Psoas muscle (tissue), 8 donors: ENCODE data around the gene CACNA1B. TPM values are rescaled to one million over a fixed set of nuclear protein-coding genes. Genes with fewer than 3 reads are reported as not detected.

Experiments
- ATAC-seq, 4 donors: fragments of 200-7000 bp; cut with Tn5 transposase; one replicate each; pipeline ENCODE4 v1.9.1; 2020; ENCODE audit warnings: moderate library complexity in 3 of 4, mild to moderate bottlenecking in 2 of 4
- DNase-seq, 2 donors: peaks; one replicate each; pipeline ENCODE4 v3.0.0-alpha.2; 2020
- H3K27ac ChIP-seq: fragments of 200-600 bp; one replicate; pipeline ENCODE4 v1.8.0; 2022
- H3K27me3 ChIP-seq, 3 donors: fragments of 200-600 bp in 1 of 3; one replicate each; pipeline versions ENCODE4 v1.6.1 to v1.8.0; 2013 to 2022; ENCODE audit warnings: low read length in 2 of 3, mild to moderate bottlenecking in 2 of 3, moderate library complexity in 1 of 3; ENCODE audit not compliant: insufficient read depth in 3 of 3
- H3K36me3 ChIP-seq, 2 donors: fragments of 200-600 bp in 1 of 2; one replicate each; pipeline versions ENCODE4 v1.6.1 to v1.8.0; 2013 to 2022; ENCODE audit warnings: low read depth in 1 of 2, mild to moderate bottlenecking in 1 of 2, moderate library complexity in 1 of 2; ENCODE audit not compliant: insufficient read depth in 1 of 2
- H3K4me1 ChIP-seq: fragments of 200-600 bp; one replicate; pipeline ENCODE4 v1.8.0; 2022
- H3K4me3 ChIP-seq: fragments of 200-600 bp; one replicate; pipeline ENCODE4 v1.8.0; 2022; ENCODE audit warnings: mild to moderate bottlenecking
- H3K9me3 ChIP-seq: fragments of 200-600 bp; one replicate; pipeline ENCODE4 v1.8.0; 2022
- WGBS, 3 donors: extraction: QIAGEN DNeasy Blood & Tissue Kit; methylation state at CpG; one replicate each; pipeline versions ENCODE4 v1.1.6 to v1.1.7; 2013; 5-methylcytosine and 5-hydroxymethylcytosine counted together
- intact Hi-C, 2 donors: fragments of 100-400 bp; cut with DNase I; formaldehyde crosslinking; loops; one replicate each; pipeline versions ENCODE4 v1.11.0 to v1.14.2; 2022
- polyA plus RNA-seq, 3 donors: library from polyadenylated mRNA; stranded (reverse); fragments of 200-250 nt; gene quantifications; one replicate each; pipeline ENCODE4 v1.2.3, GENCODE V29; 2013
- total RNA-seq, 4 donors: library from RNA; stranded (reverse); fragmentation: NEBNext Ultra II Directional in 2 of 4; extraction: Animal tissue kit (Norgen Biotek cat#: 25700) in 2 of 4; gene quantifications; one replicate each; pipeline versions ENCODE4 v1.2.1 to v1.2.4, GENCODE V29; 2021 to 2023
- TF ChIP-seq, protein P1 (sequence below): fragments of 200-600 bp; IDR thresholded peaks from one replicate; pipeline ENCODE4 v1.8.0; 2022; ENCODE audit warnings: antibody characterized with exemption
- donor health status: healthy with polysubstance abuse.
- donor health status: DM: no; HTN: no; CAD: no; lungs with moderate emphysema.
- donor health status: Bipolar disorder and iron deficiency.
- donor health status: healthy.
- donor health status: DM: yes; HTN: yes; CAD: no.
- donor health status: DM: no; HTN: no; CAD: no.
- donor health status: DM: no; HTN: no; CAD: no.
- donor health status: DM: yes; HTN: yes; CAD: no.

The CACNA1B gene
- total and polyA plus RNA-seq, 7 donors, result 0.01 to 0.02 TPM; not detected in 5

DNA sequence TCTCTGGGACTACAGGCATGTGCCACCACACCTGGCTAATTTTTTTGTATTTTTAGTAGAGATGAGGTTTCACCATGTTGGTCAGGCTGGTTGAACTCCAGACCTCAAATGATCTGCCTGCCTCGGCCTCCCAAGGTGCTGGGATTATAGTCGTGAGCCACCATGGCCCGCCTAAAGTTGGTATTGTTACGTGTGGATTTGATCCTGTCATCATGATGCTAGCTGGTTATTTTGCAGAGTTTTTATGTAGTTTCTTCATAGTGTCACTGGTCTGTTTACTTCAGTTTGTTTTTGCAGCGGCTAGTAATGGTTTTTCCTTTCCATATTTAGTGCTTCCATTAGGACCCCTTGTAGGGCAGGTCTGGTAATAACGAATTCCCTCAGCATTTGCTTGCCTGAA is 85.9 kb downstream of the CACNA1B start:
- DNase-seq, result no peak
- H3K36me3 ChIP-seq, result no peaks in the 10 kb centered on the region
- no peaks in the 10 kb centered on the region for H3K9me3 ChIP-seq
- TF ChIP-seq, protein P1, sequence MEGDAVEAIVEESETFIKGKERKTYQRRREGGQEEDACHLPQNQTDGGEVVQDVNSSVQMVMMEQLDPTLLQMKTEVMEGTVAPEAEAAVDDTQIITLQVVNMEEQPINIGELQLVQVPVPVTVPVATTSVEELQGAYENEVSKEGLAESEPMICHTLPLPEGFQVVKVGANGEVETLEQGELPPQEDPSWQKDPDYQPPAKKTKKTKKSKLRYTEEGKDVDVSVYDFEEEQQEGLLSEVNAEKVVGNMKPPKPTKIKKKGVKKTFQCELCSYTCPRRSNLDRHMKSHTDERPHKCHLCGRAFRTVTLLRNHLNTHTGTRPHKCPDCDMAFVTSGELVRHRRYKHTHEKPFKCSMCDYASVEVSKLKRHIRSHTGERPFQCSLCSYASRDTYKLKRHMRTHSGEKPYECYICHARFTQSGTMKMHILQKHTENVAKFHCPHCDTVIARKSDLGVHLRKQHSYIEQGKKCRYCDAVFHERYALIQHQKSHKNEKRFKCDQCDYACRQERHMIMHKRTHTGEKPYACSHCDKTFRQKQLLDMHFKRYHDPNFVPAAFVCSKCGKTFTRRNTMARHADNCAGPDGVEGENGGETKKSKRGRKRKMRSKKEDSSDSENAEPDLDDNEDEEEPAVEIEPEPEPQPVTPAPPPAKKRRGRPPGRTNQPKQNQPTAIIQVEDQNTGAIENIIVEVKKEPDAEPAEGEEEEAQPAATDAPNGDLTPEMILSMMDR, result no peak
- no peak for ATAC-seq
- 83 to 91% (median 84%) methylated on average over 6 of the region's 6 CpGs for WGBS, 3 donors
- H3K4me3 ChIP-seq, result no peak overlapping the region
- H3K4me1 ChIP-seq, result no peaks in the 10 kb centered on the region
- intact Hi-C loops, result no loop called here
- peaks cover 0 to 14% (median 0%) of the 10 kb centered on the region in 3 donors for H3K27me3 ChIP-seq
- no peak overlapping the region for H3K27ac ChIP-seq

DNA sequence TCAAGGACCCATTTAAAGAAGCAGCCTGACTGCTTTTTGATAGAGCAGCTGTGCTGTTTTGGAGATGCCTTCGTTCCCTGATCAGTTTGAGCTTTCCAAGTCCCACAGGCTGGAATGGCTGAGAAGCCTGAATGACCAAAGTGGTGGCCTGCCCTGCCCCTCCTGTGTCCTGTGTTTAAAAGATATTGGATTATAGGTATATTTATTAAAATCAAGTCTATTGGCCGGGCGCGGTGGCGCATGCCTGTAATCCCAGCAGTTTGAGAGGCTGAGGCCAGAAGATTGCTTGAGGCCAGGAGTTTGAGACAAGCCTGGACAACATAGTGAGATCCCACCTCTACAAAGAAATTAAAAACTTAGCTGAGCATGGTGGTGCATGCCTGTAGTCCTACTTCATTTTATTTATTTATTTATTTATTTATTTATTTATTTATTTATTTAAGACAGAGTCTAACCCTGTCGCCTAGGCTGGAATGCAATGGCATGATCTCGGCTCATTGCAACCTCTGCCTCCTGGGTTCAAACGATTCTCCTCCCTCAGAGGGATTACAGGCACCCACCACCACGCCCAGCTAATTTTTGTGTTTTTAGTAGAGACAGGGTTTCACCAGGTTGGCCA is 87.7 kb downstream of the CACNA1B start:
- Histone ChIP-seq H3K9me3 (no peaks in the 10 kb centered on the region), H3K4me3 (no peak overlapping the region), H3K27me3 (peaks cover 0 to 14% (median 0%) of the 10 kb centered on the region in 3 donors), H3K4me1 (no peaks in the 10 kb centered on the region), H3K36me3 (no peaks in the 10 kb centered on the region), H3K27ac (no peak overlapping the region)
- TF ChIP-seq, protein P1, result no peak
- ATAC-seq (no peak), DNase-seq (peak in 1 of 2 donors; percentile 20)
- intact Hi-C loops, result no loop called here
- 88% methylated on average over 9 of the region's 9 CpGs for WGBS, 3 donors

DNA sequence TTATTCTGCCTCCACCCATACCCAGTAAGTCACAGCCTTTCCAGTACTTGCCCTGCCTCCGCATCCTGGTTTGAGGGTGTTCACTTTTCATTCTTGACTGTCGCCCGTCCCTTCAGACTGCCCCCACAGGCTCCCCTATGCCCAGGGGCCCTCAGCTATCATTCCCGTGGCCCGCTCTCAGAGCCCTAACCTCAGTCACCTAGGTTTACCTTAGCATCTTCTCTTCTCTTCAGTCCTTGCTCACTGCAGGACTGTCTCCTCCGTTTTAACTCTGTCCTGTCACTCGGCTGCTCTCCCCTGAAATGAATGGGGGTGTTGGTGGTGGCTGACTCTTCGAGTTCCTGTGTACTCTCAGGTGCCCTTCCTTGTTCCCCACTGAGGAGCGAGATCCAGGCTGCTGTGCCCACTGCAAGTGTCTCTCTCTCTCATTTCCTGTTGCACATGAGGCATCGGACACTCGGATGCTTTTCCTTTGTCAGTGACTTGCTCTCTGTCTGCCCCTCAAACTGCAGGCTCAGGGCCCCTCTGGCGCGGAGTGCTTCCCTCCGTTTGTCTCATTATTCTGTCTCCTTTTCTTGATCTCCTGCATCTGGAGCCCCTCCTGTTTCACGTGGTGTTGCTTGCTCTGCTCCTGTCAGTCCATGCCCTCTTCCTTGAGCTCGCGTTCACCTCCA is 89.8 kb downstream of the CACNA1B start:
- DNase-seq, result peak in 1 of 2 donors; percentile 26
- H3K9me3 ChIP-seq, result no peaks in the 10 kb centered on the region
- WGBS, 3 donors, result 68 to 75% (median 73%) methylated on average over 17 of the region's 17 CpGs

DNA sequence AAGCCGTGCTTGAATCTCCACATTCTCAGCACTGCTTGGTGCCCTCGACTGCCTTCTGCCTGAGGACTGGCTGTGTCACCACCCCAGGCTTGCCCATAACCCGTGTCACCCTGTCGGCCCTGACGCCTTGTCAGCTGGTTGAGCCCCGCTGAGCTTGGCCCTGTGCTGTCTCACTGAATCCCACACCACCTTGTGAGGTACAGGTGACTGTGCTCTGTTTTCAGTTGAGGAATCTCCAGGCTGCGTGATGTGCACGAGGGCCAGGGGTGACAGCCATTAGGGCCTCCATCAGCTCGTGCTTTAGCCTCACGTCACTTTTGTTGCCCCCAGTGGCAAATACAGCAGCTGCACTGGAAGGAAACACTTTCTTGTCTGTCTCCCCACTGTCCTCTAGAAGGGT is 90.7 kb downstream of the CACNA1B start:
- DNase-seq, result peak in 1 of 2 donors; percentile 28
- TF ChIP-seq, protein P1, result no peak

More for the DNA sequence above, 89.8 kb downstream of the CACNA1B start:
- H3K4me3 ChIP-seq, result no peak overlapping the region
- peaks cover 0 to 14% (median 0%) of the 10 kb centered on the region in 3 donors for H3K27me3 ChIP-seq
- no peaks in the 10 kb centered on the region for H3K36me3 ChIP-seq
- TF ChIP-seq, protein P1, result no peak
- H3K4me1 ChIP-seq, result no peaks in the 10 kb centered on the region
- intact Hi-C loops, result no loop called here
- H3K27ac ChIP-seq, result no peak overlapping the region
- ATAC-seq, result no peak

More for the DNA sequence above, 90.7 kb downstream of the CACNA1B start:
- WGBS, 3 donors, result 66 to 72% (median 69%) methylated on average over 10 of the region's 10 CpGs
- H3K9me3 ChIP-seq, result no peaks in the 10 kb centered on the region
- no peaks in the 10 kb centered on the region for H3K36me3 ChIP-seq
- no peak overlapping the region for H3K27ac ChIP-seq
- ATAC-seq, result no peak
- no peaks in the 10 kb centered on the region for H3K4me1 ChIP-seq
- H3K27me3 ChIP-seq, result peaks cover 0 to 11% (median 0%) of the 10 kb centered on the region in 3 donors
- no peak overlapping the region for H3K4me3 ChIP-seq
- intact Hi-C loops, result no loop called here
